MG63 (cell line): ENCODE results near the gene SENP6. TPM values are rescaled to one million over a fixed set of nuclear protein-coding genes. Genes with fewer than 3 reads are reported as not detected.
"Not testable (repeated sequence)": the region's sequence is repeated elsewhere in the genome, so short reads cannot be mapped to it uniquely, and the experiment has no call there.

ENCODE experiments used
- DNase-seq: peaks from one replicate; pipeline ENCODE4 v3.0.0-alpha.2; 2020
- H3K27me3 ChIP-seq: fragments of 250-450 bp; sonication (Bioruptor Pico); 2 replicates; pipeline ENCODE4 v1.5.1; 2020; ENCODE audit warnings: mild to moderate bottlenecking, moderate library complexity
- H3K36me3 ChIP-seq: fragments of 250-450 bp; sonication (Bioruptor Pico); 2 replicates; pipeline ENCODE4 v1.5.1; 2020; ENCODE audit warnings: mild to moderate bottlenecking, moderate library complexity
- H3K4me3 ChIP-seq: fragments of 250-450 bp; sonication (Bioruptor Pico); 2 replicates; pipeline ENCODE4 v1.5.1; 2020; ENCODE audit warnings: mild to moderate bottlenecking, moderate library complexity
- H3K9me3 ChIP-seq: fragments of 250-450 bp; sonication (Bioruptor Pico); 2 replicates; pipeline ENCODE4 v1.5.1; 2020; ENCODE audit warnings: mild to moderate bottlenecking, moderate library complexity
- total RNA-seq: library from RNA; depleted of rRNA; stranded (reverse); fragments of >200 nt; shearing (Covaris generic); gene quantifications from 2 replicates; pipeline ENCODE4 v1.2.3, GENCODE V29; 2014; ENCODE audit warnings: low replicate concordance

The SENP6 gene
- total RNA-seq, 1 experiment from 2014 or later = 40.6 TPM

- H3K27me3 ChIP-seq = no peaks in the 10 kb centered on the region
- H3K9me3 ChIP-seq = peaks cover 7% of the 10 kb centered on the region
- peaks cover 25% of the 10 kb centered on the region for H3K36me3 ChIP-seq
- DNase-seq = no peak
- H3K4me3 ChIP-seq = no peak overlapping the region
Observed at GRCh38 chr6:75620381-75621304, 19.0 kb downstream of the SENP6 start.

GRCh38 chr6:75621846-75622245 is 20.2 kb downstream of the SENP6 start:
- DNase-seq = no peak
- Histone ChIP-seq H3K4me3 (no peak overlapping the region), H3K9me3 (peaks cover 7% of the 10 kb centered on the region), H3K36me3 (peaks cover 33% of the 10 kb centered on the region), H3K27me3 (no peaks in the 10 kb centered on the region)

GRCh38 chr6:75623491-75623890 is 21.8 kb downstream of the SENP6 start:
- DNase-seq = no peak
- no peak overlapping the region for H3K4me3 ChIP-seq
- H3K27me3 ChIP-seq = no peaks in the 10 kb centered on the region
- H3K36me3 ChIP-seq = peaks cover 34% of the 10 kb centered on the region
- peaks cover 2% of the 10 kb centered on the region for H3K9me3 ChIP-seq

DNA sequence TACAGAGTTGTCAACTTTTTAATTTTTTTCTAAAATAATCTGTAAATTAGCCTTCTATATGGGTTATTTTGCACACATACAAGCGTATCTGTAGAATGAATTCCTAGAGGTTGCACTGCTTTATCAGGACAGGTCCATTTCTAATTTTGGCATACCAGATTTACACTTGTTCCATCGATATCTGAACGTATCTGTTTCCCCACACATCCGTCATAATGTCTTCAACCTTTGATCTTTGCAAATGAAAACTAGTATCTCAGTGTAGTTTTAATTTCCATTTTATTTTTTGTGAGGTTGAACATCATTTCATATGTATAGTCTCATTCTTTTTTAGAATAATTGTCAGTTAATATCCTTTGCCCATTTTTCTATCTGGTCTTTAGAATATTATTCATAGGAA is 22.7 kb downstream of the SENP6 start:
- Histone ChIP-seq H3K9me3 (no peaks in the 10 kb centered on the region), H3K27me3 (no peaks in the 10 kb centered on the region), H3K4me3 (no peak overlapping the region), H3K36me3 (peaks cover 35% of the 10 kb centered on the region)
- DNase-seq = no peak

DNA sequence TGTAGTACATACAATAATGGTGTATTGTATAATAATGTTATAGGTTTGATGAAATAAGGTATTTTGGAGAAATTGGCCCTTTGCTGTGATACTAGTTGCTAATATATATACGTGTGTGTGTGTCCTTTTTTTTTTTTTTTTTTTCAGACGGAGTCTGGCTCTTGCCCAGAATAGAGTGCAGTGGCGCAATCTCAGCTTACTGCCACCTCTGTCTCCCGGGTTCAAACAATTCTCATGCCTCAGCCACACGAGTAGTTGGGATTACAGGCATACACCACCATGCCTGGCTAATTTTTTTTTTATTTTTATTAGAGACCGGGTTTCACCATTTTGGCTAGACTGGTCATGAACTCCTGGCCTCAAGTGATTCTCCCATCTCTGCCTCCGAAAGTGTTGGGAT is 23.3 kb downstream of the SENP6 start:
- no peaks in the 10 kb centered on the region for H3K9me3 ChIP-seq
- DNase-seq = no peak
- H3K27me3 ChIP-seq = no peaks in the 10 kb centered on the region
- H3K4me3 ChIP-seq = no peak overlapping the region
- H3K36me3 ChIP-seq = peaks cover 41% of the 10 kb centered on the region

DNA sequence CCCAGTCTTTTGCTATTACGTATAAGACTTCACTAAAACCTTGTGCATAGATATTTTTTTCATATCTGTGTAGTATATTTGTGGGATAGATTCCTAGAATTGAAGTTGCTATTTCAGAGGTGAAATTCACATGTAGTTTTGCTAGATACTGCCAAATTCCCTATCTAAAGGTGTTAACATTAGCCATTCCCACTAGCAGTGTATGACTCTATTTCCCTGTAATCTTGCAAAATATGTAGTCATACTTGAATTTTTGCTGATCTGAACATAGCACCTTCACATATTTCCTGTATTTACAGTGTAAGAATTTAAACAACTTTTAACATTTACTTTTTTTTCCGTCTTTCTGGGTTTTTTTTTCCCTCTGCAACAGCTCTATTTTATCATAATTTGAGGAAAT is 24.9 kb downstream of the SENP6 start:
- H3K36me3 ChIP-seq = peaks cover 41% of the 10 kb centered on the region
- no peak overlapping the region for H3K4me3 ChIP-seq
- no peaks in the 10 kb centered on the region for H3K9me3 ChIP-seq
- no peak for DNase-seq
- H3K27me3 ChIP-seq = no peaks in the 10 kb centered on the region

DNA sequence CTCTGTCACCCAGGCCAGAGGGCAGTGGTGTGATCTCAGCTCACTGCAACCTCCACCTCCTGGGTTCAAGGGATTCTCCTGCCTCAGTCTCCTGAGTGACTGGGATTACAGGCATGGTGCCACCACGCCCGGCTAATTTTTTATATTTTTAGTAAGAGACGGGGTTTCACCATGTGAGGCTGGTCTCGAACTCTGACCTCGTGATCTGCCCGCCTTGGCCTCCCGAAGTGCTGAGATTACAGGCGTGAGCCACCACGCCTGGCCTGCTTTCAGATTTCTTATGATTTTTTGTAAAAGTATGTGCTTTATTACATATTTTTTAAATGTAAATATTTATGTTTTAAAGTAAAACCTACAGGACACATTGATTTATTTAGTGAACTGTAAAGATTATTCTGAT is 26.0 kb downstream of the SENP6 start:
- peaks cover 47% of the 10 kb centered on the region for H3K36me3 ChIP-seq
- DNase-seq, H3K27me3 ChIP-seq, H3K9me3 ChIP-seq, H3K4me3 ChIP-seq: not testable (repeated sequence)

GRCh38 chr6:75631859-75632635 is 30.4 kb downstream of the SENP6 start:
- H3K27me3 ChIP-seq = no peaks in the 10 kb centered on the region
- peaks cover 46% of the 10 kb centered on the region for H3K36me3 ChIP-seq
- no peak for DNase-seq
- no peak overlapping the region for H3K4me3 ChIP-seq
- no peaks in the 10 kb centered on the region for H3K9me3 ChIP-seq

- peaks cover 51% of the 10 kb centered on the region for H3K36me3 ChIP-seq
- no peak for DNase-seq
- H3K9me3 ChIP-seq = no peaks in the 10 kb centered on the region
- no peaks in the 10 kb centered on the region for H3K27me3 ChIP-seq
- H3K4me3 ChIP-seq = no peak overlapping the region
Observed at GRCh38 chr6:75633045-75633444, 31.4 kb downstream of the SENP6 start.

GRCh38 chr6:75642311-75642710 is 40.6 kb downstream of the SENP6 start:
- Histone ChIP-seq H3K9me3 (no peaks in the 10 kb centered on the region), H3K4me3 (no peak overlapping the region), H3K27me3 (no peaks in the 10 kb centered on the region), H3K36me3 (peaks cover 28% of the 10 kb centered on the region)
- no peak for DNase-seq

GRCh38 chr6:75643173-75643572 is 41.5 kb downstream of the SENP6 start:
- Histone ChIP-seq H3K27me3 (no peaks in the 10 kb centered on the region), H3K9me3 (no peaks in the 10 kb centered on the region), H3K4me3 (no peak overlapping the region), H3K36me3 (peaks cover 28% of the 10 kb centered on the region)
- DNase-seq = no peak

GRCh38 chr6:75656479-75656878 is 54.8 kb downstream of the SENP6 start:
- DNase-seq = no peak
- H3K36me3 ChIP-seq = peaks cover 27% of the 10 kb centered on the region
- no peak overlapping the region for H3K4me3 ChIP-seq
- no peaks in the 10 kb centered on the region for H3K27me3 ChIP-seq
- no peaks in the 10 kb centered on the region for H3K9me3 ChIP-seq

GRCh38 chr6:75657327-75657726 is 55.6 kb downstream of the SENP6 start:
- Histone ChIP-seq H3K4me3 (no peak overlapping the region), H3K27me3 (no peaks in the 10 kb centered on the region), H3K9me3 (no peaks in the 10 kb centered on the region), H3K36me3 (peaks cover 30% of the 10 kb centered on the region)
- DNase-seq = no peak

DNA sequence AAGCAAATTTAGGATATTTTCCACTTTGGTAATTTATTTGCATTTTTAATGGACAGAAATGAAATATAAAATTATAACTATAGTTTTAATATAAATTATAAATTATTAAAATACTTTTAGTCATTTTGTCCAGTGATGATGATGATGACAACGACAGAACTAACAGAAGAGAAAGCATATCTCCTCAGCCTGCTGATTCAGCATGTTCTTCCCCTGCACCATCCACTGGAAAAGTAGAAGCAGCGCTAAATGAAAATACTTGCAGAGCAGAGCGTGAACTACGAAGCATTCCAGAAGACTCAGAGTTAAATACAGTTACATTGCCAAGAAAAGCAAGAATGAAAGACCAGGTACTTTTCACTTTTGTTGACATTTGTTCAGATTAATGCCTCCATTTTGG is 64.9 kb downstream of the SENP6 start:
- Histone ChIP-seq H3K36me3 (peaks cover 34% of the 10 kb centered on the region), H3K4me3 (no peak overlapping the region), H3K27me3 (no peaks in the 10 kb centered on the region), H3K9me3 (no peaks in the 10 kb centered on the region)
- no peak for DNase-seq

- no peak for DNase-seq
Observed at GRCh38 chr6:75673884-75674283, 72.2 kb downstream of the SENP6 start.

DNA sequence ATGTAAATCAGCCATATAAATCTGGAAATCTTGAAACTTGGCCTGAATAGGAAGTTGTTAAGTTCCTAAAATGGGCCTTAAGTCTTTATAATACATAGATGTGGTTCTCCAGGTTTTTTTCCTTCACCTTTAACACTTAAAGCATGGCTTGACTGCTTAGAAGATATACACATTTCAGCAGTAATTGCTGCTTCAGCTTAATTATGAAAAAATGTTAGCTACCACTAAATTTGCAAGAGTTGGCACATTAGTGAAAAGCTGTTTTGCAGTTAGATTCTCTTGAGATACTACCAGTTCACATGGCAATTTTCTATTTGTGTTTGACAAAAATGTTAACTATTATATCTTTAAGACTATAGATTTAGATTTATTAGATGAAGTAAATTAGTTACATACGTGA is 74.7 kb downstream of the SENP6 start:
- H3K4me3 ChIP-seq = no peak overlapping the region
- H3K27me3 ChIP-seq = no peaks in the 10 kb centered on the region
- no peaks in the 10 kb centered on the region for H3K9me3 ChIP-seq
- H3K36me3 ChIP-seq = peaks cover 66% of the 10 kb centered on the region
- DNase-seq = no peak

More at GRCh38 chr6:75673884-75674283, 72.2 kb downstream of the SENP6 start:
- Histone ChIP-seq H3K27me3 (no peaks in the 10 kb centered on the region), H3K36me3 (peaks cover 51% of the 10 kb centered on the region), H3K9me3 (no peaks in the 10 kb centered on the region), H3K4me3 (no peak overlapping the region)

DNA sequence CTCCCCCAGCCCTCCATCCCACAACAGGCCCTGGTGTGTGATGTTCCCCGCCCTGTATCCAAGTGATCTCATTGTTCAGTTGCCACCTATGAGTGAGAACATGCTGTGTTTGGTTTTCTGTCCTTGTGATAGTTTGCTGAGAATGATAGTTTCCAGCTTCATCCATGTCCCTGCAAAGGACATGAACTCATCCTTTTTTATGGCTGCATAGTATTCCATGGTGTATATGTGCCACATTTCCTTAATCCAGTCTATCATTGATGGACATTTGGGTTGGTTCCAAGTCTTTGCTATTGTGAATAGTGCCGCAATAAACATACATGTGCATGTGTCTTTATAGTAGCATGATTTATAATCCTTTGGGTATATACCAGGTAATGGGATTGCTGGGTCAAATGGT is 80.9 kb downstream of the SENP6 start:
- not testable (repeated sequence) for H3K27me3 ChIP-seq, DNase-seq, H3K4me3 ChIP-seq, H3K9me3 ChIP-seq
- peaks cover 83% of the 10 kb centered on the region for H3K36me3 ChIP-seq
